Stimulated activated naive CD8-positive, alpha-beta T cell treated with anti-CD3 and anti-CD28 coated beads, Interleukin-15, Interleukin-2, amounts not matched to agents 100 ng/mL and 50 ng/mL, for 24 hours (primary cell): Measurements from ENCODE around the gene TLR6.
"Not testable (repeated sequence)": the region's sequence is repeated elsewhere in the genome, so short reads cannot be mapped to it uniquely, and the experiment has no call there.

Experiments
- H3K27ac Mint-ChIP-seq: one replicate; pipeline ENCODE4 v1.8.0; 2021; ENCODE audit warnings: mild to moderate bottlenecking, mixed read lengths
- H3K27me3 Mint-ChIP-seq: one replicate; pipeline ENCODE4 v1.8.0; 2021; ENCODE audit warnings: mixed read lengths
- H3K36me3 Mint-ChIP-seq: one replicate; pipeline ENCODE4 v1.8.0; 2021; ENCODE audit warnings: low read depth, mixed read lengths
- H3K4me1 Mint-ChIP-seq: one replicate; pipeline ENCODE4 v1.8.0; 2021; ENCODE audit warnings: low read depth, mixed read lengths
- H3K4me3 Mint-ChIP-seq: one replicate; pipeline ENCODE4 v1.8.0; 2021; ENCODE audit warnings: mild to moderate bottlenecking, mixed read lengths
- H3K9me3 Mint-ChIP-seq: one replicate; pipeline ENCODE4 v1.8.0; 2021; ENCODE audit warnings: mixed read lengths

Gene TLR6

GRCh38 chr4:38800366-38800765 lies 56.3 kb downstream of the TLR6 start:
- H3K27ac Mint-ChIP-seq, result no peak overlapping the region
- H3K4me1 Mint-ChIP-seq, result peaks cover 35% of the 10 kb centered on the region
- no peaks in the 10 kb centered on the region for H3K27me3 Mint-ChIP-seq
- no peak overlapping the region for H3K4me3 Mint-ChIP-seq
- peaks cover 70% of the 10 kb centered on the region for H3K36me3 Mint-ChIP-seq
- peaks cover 37% of the 10 kb centered on the region for H3K9me3 Mint-ChIP-seq

GRCh38 chr4:38795087-38795486 lies 61.5 kb downstream of the TLR6 start:
- Mint-ChIP-seq H3K27ac (no peak overlapping the region), H3K27me3 (no peaks in the 10 kb centered on the region), H3K9me3 (peaks cover 37% of the 10 kb centered on the region), H3K4me3 (no peak overlapping the region), H3K4me1 (peaks cover 7% of the 10 kb centered on the region), H3K36me3 (peaks cover 43% of the 10 kb centered on the region)

- H3K4me1 Mint-ChIP-seq, result peaks cover 7% of the 10 kb centered on the region
- H3K9me3 Mint-ChIP-seq, result peaks cover 30% of the 10 kb centered on the region
Observed at GRCh38 chr4:38794051-38794450, 62.6 kb downstream of the TLR6 start.

GRCh38 chr4:38791010-38791409 lies 65.6 kb downstream of the TLR6 start:
- H3K9me3 Mint-ChIP-seq, result peaks cover 24% of the 10 kb centered on the region
- H3K4me3 Mint-ChIP-seq, result no peak overlapping the region
- H3K27ac Mint-ChIP-seq, result peak overlapping the region; percentile 26
- H3K36me3 Mint-ChIP-seq, result peaks cover 7% of the 10 kb centered on the region
- H3K4me1 Mint-ChIP-seq, result peaks cover 10% of the 10 kb centered on the region
- no peaks in the 10 kb centered on the region for H3K27me3 Mint-ChIP-seq

More at GRCh38 chr4:38794051-38794450, 62.6 kb downstream of the TLR6 start:
- H3K4me3 Mint-ChIP-seq, result no peak overlapping the region
- H3K27ac Mint-ChIP-seq, result no peak overlapping the region
- H3K36me3 Mint-ChIP-seq, result peaks cover 33% of the 10 kb centered on the region
- H3K27me3 Mint-ChIP-seq, result no peaks in the 10 kb centered on the region

GRCh38 chr4:38788317-38788716 lies 68.3 kb downstream of the TLR6 start:
- no peaks in the 10 kb centered on the region for H3K36me3 Mint-ChIP-seq
- H3K27me3 Mint-ChIP-seq, result no peaks in the 10 kb centered on the region
- H3K4me1 Mint-ChIP-seq, result peaks cover 18% of the 10 kb centered on the region
- H3K27ac Mint-ChIP-seq, result no peak overlapping the region
- no peak overlapping the region for H3K4me3 Mint-ChIP-seq
- H3K9me3 Mint-ChIP-seq, result peaks cover 9% of the 10 kb centered on the region

GRCh38 chr4:38787693-38788092 lies 68.9 kb downstream of the TLR6 start:
- no peak overlapping the region for H3K4me3 Mint-ChIP-seq
- no peaks in the 10 kb centered on the region for H3K36me3 Mint-ChIP-seq
- peaks cover 8% of the 10 kb centered on the region for H3K9me3 Mint-ChIP-seq
- H3K4me1 Mint-ChIP-seq, result peaks cover 19% of the 10 kb centered on the region
- no peaks in the 10 kb centered on the region for H3K27me3 Mint-ChIP-seq
- no peak overlapping the region for H3K27ac Mint-ChIP-seq

GRCh38 chr4:38785901-38786402 lies 70.7 kb downstream of the TLR6 start:
- Mint-ChIP-seq H3K4me3 (no peak overlapping the region), H3K9me3 (peaks cover 4% of the 10 kb centered on the region), H3K36me3 (no peaks in the 10 kb centered on the region), H3K27ac (no peak overlapping the region), H3K4me1 (peaks cover 15% of the 10 kb centered on the region), H3K27me3 (no peaks in the 10 kb centered on the region)

GRCh38 chr4:38785041-38785790 lies 71.4 kb downstream of the TLR6 start:
- Mint-ChIP-seq H3K27ac (no peak overlapping the region), H3K4me3 (no peak overlapping the region), H3K27me3 (no peaks in the 10 kb centered on the region), H3K9me3 (peaks cover 4% of the 10 kb centered on the region), H3K4me1 (peaks cover 14% of the 10 kb centered on the region), H3K36me3 (no peaks in the 10 kb centered on the region)

GRCh38 chr4:38784141-38784540 lies 72.5 kb downstream of the TLR6 start:
- Mint-ChIP-seq H3K27me3 (no peaks in the 10 kb centered on the region), H3K4me1 (peaks cover 18% of the 10 kb centered on the region), H3K9me3 (no peaks in the 10 kb centered on the region), H3K4me3 (no peak overlapping the region), H3K27ac (no peak overlapping the region), H3K36me3 (no peaks in the 10 kb centered on the region)

GRCh38 chr4:38783109-38783460 lies 73.5 kb downstream of the TLR6 start:
- peaks cover 18% of the 10 kb centered on the region for H3K4me1 Mint-ChIP-seq
- H3K27me3 Mint-ChIP-seq, result no peaks in the 10 kb centered on the region
- no peaks in the 10 kb centered on the region for H3K9me3 Mint-ChIP-seq
- no peaks in the 10 kb centered on the region for H3K36me3 Mint-ChIP-seq
- H3K4me3 Mint-ChIP-seq, result no peak overlapping the region
- no peak overlapping the region for H3K27ac Mint-ChIP-seq

- Mint-ChIP-seq H3K27ac (no peak within 1 kb of the TSS), H3K36me3 (no peaks in the 10 kb centered on the region), H3K4me3 (peak within 1 kb of the TSS; percentile 73), H3K9me3 (no peaks in the 10 kb centered on the region), H3K4me1 (peaks cover 18% of the 10 kb centered on the region), H3K27me3 (no peaks in the 10 kb centered on the region)
Observed at GRCh38 chr4:38782452-38783108, 74.0 kb downstream of the TLR6 start, which contains the start of gene TLR10. Gene TLR10 (minus strand): TSS chr4:38782990. CDS start chr4:38775590, 7,400 bp downstream.

- Mint-ChIP-seq H3K36me3 (no peaks in the 10 kb centered on the region), H3K4me1 (peaks cover 18% of the 10 kb centered on the region), H3K4me3 (peak overlapping the region; percentile 73), H3K27ac (no peak overlapping the region), H3K27me3 (no peaks in the 10 kb centered on the region), H3K9me3 (no peaks in the 10 kb centered on the region)
Observed at GRCh38 chr4:38781854-38782261, 74.8 kb downstream of the TLR6 start.

- H3K27me3 Mint-ChIP-seq, result no peaks in the 10 kb centered on the region
- H3K9me3 Mint-ChIP-seq, result no peaks in the 10 kb centered on the region
- no peak overlapping the region for H3K27ac Mint-ChIP-seq
- peaks cover 14% of the 10 kb centered on the region for H3K4me1 Mint-ChIP-seq
- no peaks in the 10 kb centered on the region for H3K36me3 Mint-ChIP-seq
- peak overlapping the region; percentile 30 for H3K4me3 Mint-ChIP-seq
Observed at GRCh38 chr4:38780833-38781484, 75.7 kb downstream of the TLR6 start.

- Mint-ChIP-seq H3K4me3 (no peak overlapping the region), H3K27ac (peak overlapping the region; percentile 39), H3K36me3 (no peaks in the 10 kb centered on the region), H3K9me3 (no peaks in the 10 kb centered on the region), H3K4me1 (peaks cover 7% of the 10 kb centered on the region), H3K27me3 (no peaks in the 10 kb centered on the region)
Observed at GRCh38 chr4:38779790-38780189, 76.8 kb downstream of the TLR6 start.

GRCh38 chr4:38777925-38778324 lies 78.7 kb downstream of the TLR6 start:
- H3K27me3 Mint-ChIP-seq, H3K27ac Mint-ChIP-seq: not testable (repeated sequence)

More at GRCh38 chr4:38777925-38778324, 78.7 kb downstream of the TLR6 start:
- H3K36me3 Mint-ChIP-seq, H3K9me3 Mint-ChIP-seq, H3K4me1 Mint-ChIP-seq, H3K4me3 Mint-ChIP-seq: not testable (repeated sequence)
